Naive thymus-derived CD4-positive, alpha-beta T cell (primary cell): ENCODE measurements around the gene AP1G2. TPM values are rescaled to one million over a fixed set of nuclear protein-coding genes. Genes with fewer than 3 reads are reported as not detected.

Source experiments
- ATAC-seq: fragments of 150-1000 bp; cut with Tn5 transposase; 2 replicates; pipeline ENCODE4 v1.10.0; 2021; ENCODE audit warnings: mild to moderate bottlenecking, moderate library complexity
- CTCF ChIA-PET: fragments of 350-600 bp; sonication (Branson Sonifier 250); formaldehyde crosslinking; loops from one replicate; lab custom pipeline; 2021; ENCODE audit warnings: antibody characterized with exemption; lab: Charles Lee
- POLR2A ChIA-PET: fragments of 350-600 bp; sonication (Branson Sonifier 250); formaldehyde crosslinking; loops from one replicate; lab custom pipeline; 2021; ENCODE audit warnings: antibody characterized with exemption, inconsistent platforms; lab: Charles Lee
- DNase-seq, 9 donors: peaks; one replicate each; pipeline versions ENCODE4 v3.0.0 to v3.0.0-alpha.2; 2020 to 2022; ENCODE audit warnings: mixed read lengths in 1 of 9
- H3K27ac ChIP-seq: one replicate; pipeline ENCODE4 v1.7.0; 2013; ENCODE audit warnings: mild to moderate bottlenecking, low read depth, low read length, moderate library complexity
- H3K27me3 ChIP-seq, 2 donors: one replicate each; pipeline ENCODE4 v1.7.0; 2013; ENCODE audit warnings: low read length in 2 of 2, mild to moderate bottlenecking in 2 of 2, moderate library complexity in 2 of 2; ENCODE audit not compliant: control insufficient read depth in 2 of 2, insufficient read depth in 2 of 2
- H3K36me3 ChIP-seq, 3 experiments: 1 replicate in 2 of 3; 2 replicates in 1 of 3; pipeline ENCODE4 v1.7.0; 2013; ENCODE audit warnings: low read length in 3 of 3, mild to moderate bottlenecking in 3 of 3, moderate library complexity in 1 of 3; ENCODE audit not compliant: insufficient read depth in 3 of 3, control insufficient read depth in 2 of 3
- H3K4me1 ChIP-seq, 2 donors: one replicate each; pipeline ENCODE4 v1.7.0; 2013; ENCODE audit warnings: low read length in 2 of 2, mild to moderate bottlenecking in 2 of 2, moderate library complexity in 1 of 2; ENCODE audit not compliant: control insufficient read depth in 2 of 2, insufficient read depth in 2 of 2
- H3K4me3 ChIP-seq: 2 replicates; pipeline ENCODE4 v1.7.0; 2013; ENCODE audit warnings: mild to moderate bottlenecking, low read length
- H3K9me3 ChIP-seq, 3 experiments: 1 replicate in 2 of 3; 2 replicates in 1 of 3; pipeline ENCODE4 v1.7.0; 2013; ENCODE audit warnings: low read length in 3 of 3; ENCODE audit not compliant: control insufficient read depth in 2 of 3
- H3K27ac Mint-ChIP-seq, 9 donors: one replicate each; pipeline ENCODE4 v1.8.0; 2020 to 2022; ENCODE audit warnings: mixed read lengths in 9 of 9, mild to moderate bottlenecking in 8 of 9, moderate library complexity in 5 of 9, inconsistent platforms in 2 of 9
- H3K27me3 Mint-ChIP-seq, 5 donors: one replicate each; pipeline ENCODE4 v1.8.0; 2021 to 2022; ENCODE audit warnings: mixed read lengths in 5 of 5, mild to moderate bottlenecking in 1 of 5
- H3K36me3 Mint-ChIP-seq, 5 donors: one replicate each; pipeline ENCODE4 v1.8.0; 2020 to 2022; ENCODE audit warnings: mixed read lengths in 5 of 5, mild to moderate bottlenecking in 3 of 5, inconsistent platforms in 1 of 5
- H3K4me1 Mint-ChIP-seq, 7 donors: one replicate each; pipeline ENCODE4 v1.8.0; 2020 to 2022; ENCODE audit warnings: mixed read lengths in 7 of 7, mild to moderate bottlenecking in 3 of 7, inconsistent platforms in 1 of 7
- H3K4me3 Mint-ChIP-seq, 10 donors: one replicate each; pipeline ENCODE4 v1.8.0; 2020 to 2022; ENCODE audit warnings: mild to moderate bottlenecking in 10 of 10, mixed read lengths in 10 of 10, moderate library complexity in 6 of 10, inconsistent platforms in 2 of 10
- H3K9me3 Mint-ChIP-seq, 11 donors: one replicate each; pipeline ENCODE4 v1.8.0; 2020 to 2022; ENCODE audit warnings: mixed read lengths in 11 of 11, mild to moderate bottlenecking in 4 of 11, inconsistent platforms in 1 of 11, moderate library complexity in 1 of 11
- intact Hi-C, 2 donors: fragments of 100-400 bp; cut with micrococcal nuclease; formaldehyde crosslinking; loops; one replicate each; pipeline ENCODE4 v1.15.1; 2023
- polyA plus RNA-seq, 2 donors: library from polyadenylated mRNA; unstranded; fragments of 300-500 nt; fragmentation: Illumina TruSeq; gene quantifications; one replicate each; pipeline ENCODE4 v1.2.3, GENCODE V29; 2021
- total RNA-seq, 6 experiments: library from RNA in 5 of 6; stranded (reverse) in 5 of 6; gene quantifications; 1 replicate in 5 of 6; 2 replicates in 1 of 6; pipeline ENCODE4 v1.2.3 and lab custom pipeline; 2021 to 2026

The AP1G2 gene
- total and polyA plus RNA-seq, 7 experiments from 2014 or later = 66.4 to 548 (median 270) TPM

GRCh38 chr14:23528555-23528954 lies 39.0 kb downstream of the AP1G2 start:
- no peaks in the 10 kb centered on the region for H3K36me3 ChIP-seq
- no peak overlapping the region for H3K27ac ChIP-seq
- Mint-ChIP-seq H3K4me1 (peaks cover 4 to 16% (median 12%) of the 10 kb centered on the region in 7 donors), H3K27ac (peak overlapping the region in 2 of 9 donors; percentile 9 to 53), H3K36me3 (no peaks in the 10 kb centered on the region), H3K4me3 (no peak overlapping the region), H3K27me3 (no peaks in the 10 kb centered on the region), H3K9me3 (no peaks in the 10 kb centered on the region)
- H3K4me3 ChIP-seq = no peak overlapping the region
- CTCF ChIA-PET = interaction anchor here (1.1 to 1.5 kb wide), 2 partner anchors 31 to 50 kb away, joined by 3 to 5 read pairs; no protein-coding TSS in a partner anchor
- no peak for DNase-seq
- no peaks in the 10 kb centered on the region for H3K4me1 ChIP-seq
- POLR2A ChIA-PET = no interaction called here
- ATAC-seq = no peak
- intact Hi-C loops = no loop called here
- no peaks in the 10 kb centered on the region for H3K9me3 ChIP-seq
- no peaks in the 10 kb centered on the region for H3K27me3 ChIP-seq

DNA sequence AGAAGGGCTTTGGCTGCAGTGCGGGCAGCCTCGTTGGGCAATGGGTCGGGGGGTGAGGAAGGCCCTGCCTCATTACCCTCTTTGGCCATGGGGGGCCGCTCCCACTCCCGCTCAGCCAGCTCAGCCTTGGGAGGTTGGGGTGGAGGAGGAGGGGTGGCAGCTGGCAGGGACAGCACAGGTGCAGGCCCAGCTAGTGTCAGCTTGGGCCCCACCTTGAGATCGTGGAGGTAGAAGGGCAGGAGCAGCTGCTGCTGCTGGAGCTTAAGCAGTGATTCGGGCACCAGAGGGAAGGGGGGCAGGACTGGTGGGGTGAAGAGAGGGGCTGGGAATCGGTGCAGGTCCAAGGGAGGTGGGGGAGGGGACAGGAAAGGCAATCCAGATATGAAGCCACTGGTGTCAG lies 42.0 kb downstream of the AP1G2 start:
- ChIA-PET CTCF (interaction anchor here (1.6 kb wide), 1 partner anchor 47 kb away, joined by 4 read pairs; no protein-coding TSS in a partner anchor), POLR2A (no interaction called here)
- Histone ChIP-seq H3K4me3 (no peak overlapping the region), H3K9me3 (no peaks in the 10 kb centered on the region), H3K4me1 (no peaks in the 10 kb centered on the region), H3K36me3 (no peaks in the 10 kb centered on the region), H3K27me3 (no peaks in the 10 kb centered on the region), H3K27ac (no peak overlapping the region)
- ATAC-seq = no peak
- intact Hi-C loops = no loop called here
- DNase-seq = no peak
- Mint-ChIP-seq H3K27me3 (no peaks in the 10 kb centered on the region), H3K9me3 (no peaks in the 10 kb centered on the region), H3K4me3 (no peak overlapping the region), H3K36me3 (no peaks in the 10 kb centered on the region), H3K4me1 (peaks cover 4 to 8% (median 6%) of the 10 kb centered on the region in 7 donors), H3K27ac (no peak overlapping the region)

DNA sequence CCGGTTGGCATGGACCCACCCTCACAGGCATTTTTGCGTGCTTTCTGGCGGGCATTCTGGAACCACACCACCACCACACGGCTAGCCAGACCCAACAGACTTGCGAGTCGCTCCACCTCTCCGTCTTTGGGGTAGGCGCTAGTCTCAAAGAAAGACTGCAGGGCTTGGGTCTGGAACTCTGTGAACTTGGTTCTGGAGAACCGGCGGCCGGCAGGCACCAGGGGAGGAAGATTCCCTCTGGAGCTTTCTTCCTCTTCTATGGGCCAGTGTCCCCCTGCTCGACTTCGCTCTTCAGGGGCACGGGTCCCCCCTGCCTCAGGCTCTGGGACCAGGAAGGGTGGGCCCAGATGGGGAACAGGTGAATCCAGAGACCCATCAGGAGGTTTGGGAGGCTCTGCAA lies 42.6 kb downstream of the AP1G2 start:
- H3K36me3 Mint-ChIP-seq = no peaks in the 10 kb centered on the region
- H3K4me1 Mint-ChIP-seq = peaks cover 0 to 2% (median under 1%) of the 10 kb centered on the region in 7 donors
- H3K4me1 ChIP-seq = no peaks in the 10 kb centered on the region
- ATAC-seq = no peak
- no peak overlapping the region for H3K27ac ChIP-seq
- no peak for DNase-seq
- intact Hi-C loops = no loop called here
- H3K27ac Mint-ChIP-seq = no peak overlapping the region
- no peaks in the 10 kb centered on the region for H3K27me3 ChIP-seq
- H3K27me3 Mint-ChIP-seq = no peaks in the 10 kb centered on the region
- no peaks in the 10 kb centered on the region for H3K36me3 ChIP-seq
- no peak overlapping the region for H3K4me3 ChIP-seq
- POLR2A ChIA-PET = no interaction called here
- no peak overlapping the region for H3K4me3 Mint-ChIP-seq
- H3K9me3 ChIP-seq = no peaks in the 10 kb centered on the region
- CTCF ChIA-PET = interaction anchor here (1.6 kb wide), 1 partner anchor 46 kb away, joined by 4 read pairs; no protein-coding TSS in a partner anchor
- H3K9me3 Mint-ChIP-seq = no peaks in the 10 kb centered on the region

DNA sequence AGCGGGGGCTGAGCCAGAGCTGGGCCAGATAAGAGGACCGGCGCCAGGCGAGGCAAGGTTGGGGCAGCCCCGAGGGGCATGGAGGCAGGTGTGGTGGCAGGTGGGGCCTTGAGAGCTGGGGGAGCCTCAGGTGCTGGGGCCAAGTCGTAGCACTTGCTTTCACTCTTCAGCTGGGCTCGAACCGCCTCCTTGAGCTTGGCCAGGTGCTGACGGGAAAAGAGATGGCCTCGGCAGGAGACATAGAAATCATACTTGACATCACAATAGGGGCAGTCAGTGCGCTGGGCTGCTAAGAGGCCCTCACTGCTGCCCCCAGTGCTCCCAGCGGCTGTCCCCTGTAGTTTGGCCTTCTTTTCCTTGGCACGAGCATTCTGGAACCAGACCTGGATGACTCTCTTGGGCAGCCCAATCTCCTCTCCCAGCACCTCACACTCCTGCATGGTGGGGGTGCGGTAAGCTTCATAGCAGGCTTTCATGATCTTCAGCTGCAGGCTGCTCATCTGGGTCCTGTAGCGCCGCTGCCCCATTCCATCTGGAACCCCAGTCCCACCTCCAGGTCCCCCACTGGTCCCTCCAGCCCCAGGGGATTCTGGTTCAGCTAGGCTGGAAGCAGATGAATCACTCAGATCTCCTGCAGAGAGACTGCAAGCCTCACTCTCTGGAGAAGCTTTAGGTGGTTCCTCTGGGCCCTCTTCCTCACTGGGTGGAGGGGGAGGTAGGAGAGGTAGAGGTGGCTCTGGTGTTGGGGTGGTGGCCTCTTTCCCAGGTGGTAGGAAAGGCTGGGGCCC lies 44.2 kb downstream of the AP1G2 start:
- no peaks in the 10 kb centered on the region for H3K27me3 Mint-ChIP-seq
- H3K4me1 Mint-ChIP-seq = peaks cover 0 to 2% (median 0%) of the 10 kb centered on the region in 7 donors
- no peaks in the 10 kb centered on the region for H3K4me1 ChIP-seq
- H3K27ac ChIP-seq = no peak overlapping the region
- H3K9me3 Mint-ChIP-seq = no peaks in the 10 kb centered on the region
- no peaks in the 10 kb centered on the region for H3K36me3 ChIP-seq
- intact Hi-C loops = no loop called here
- no peak overlapping the region for H3K4me3 ChIP-seq
- H3K36me3 Mint-ChIP-seq = no peaks in the 10 kb centered on the region
- ChIA-PET CTCF (no interaction called here), POLR2A (no interaction called here)
- no peaks in the 10 kb centered on the region for H3K9me3 ChIP-seq
- DNase-seq = no peak
- no peak overlapping the region for H3K27ac Mint-ChIP-seq
- no peak for ATAC-seq
- H3K4me3 Mint-ChIP-seq = no peak overlapping the region
- no peaks in the 10 kb centered on the region for H3K27me3 ChIP-seq

DNA sequence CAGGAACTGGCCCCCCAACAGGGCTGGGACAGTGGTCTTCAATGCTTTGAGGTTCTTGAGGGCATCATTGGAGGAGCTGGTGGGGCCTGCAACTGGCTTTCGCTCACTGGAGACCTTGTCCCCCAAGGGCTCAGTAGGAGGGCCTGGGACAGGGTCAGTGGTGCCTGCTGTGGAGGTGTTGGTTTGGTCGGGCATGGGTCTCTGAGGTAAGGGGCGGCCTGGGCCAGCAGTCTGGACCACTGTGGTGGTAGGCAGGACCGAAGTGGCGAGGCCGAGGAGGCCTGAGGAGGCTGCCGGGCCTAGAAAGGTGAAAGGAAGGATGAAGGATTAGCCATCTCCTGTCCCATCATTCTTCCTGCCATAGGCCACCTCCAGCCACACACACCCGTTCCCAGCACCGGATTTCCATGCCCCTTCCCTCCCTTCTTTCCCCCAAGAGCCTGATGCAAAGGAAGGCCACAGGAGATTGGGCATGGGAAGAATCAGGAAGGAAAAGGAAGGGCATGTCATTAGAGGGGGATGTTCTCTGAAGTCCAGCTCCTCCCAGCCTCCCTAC lies 44.9 kb downstream of the AP1G2 start:
- Histone ChIP-seq H3K4me3 (no peak overlapping the region), H3K27ac (no peak overlapping the region), H3K4me1 (no peaks in the 10 kb centered on the region), H3K9me3 (no peaks in the 10 kb centered on the region), H3K27me3 (no peaks in the 10 kb centered on the region), H3K36me3 (no peaks in the 10 kb centered on the region)
- Mint-ChIP-seq H3K4me1 (peaks cover 0 to 2% (median 0%) of the 10 kb centered on the region in 7 donors), H3K27me3 (no peaks in the 10 kb centered on the region), H3K36me3 (no peaks in the 10 kb centered on the region), H3K4me3 (no peak overlapping the region), H3K9me3 (no peaks in the 10 kb centered on the region), H3K27ac (peak overlapping the region in 1 of 9 donors; percentile 76)
- intact Hi-C loops = no loop called here
- ChIA-PET CTCF (no interaction called here), POLR2A (no interaction called here)
- ATAC-seq = no peak
- DNase-seq = no peak

DNA sequence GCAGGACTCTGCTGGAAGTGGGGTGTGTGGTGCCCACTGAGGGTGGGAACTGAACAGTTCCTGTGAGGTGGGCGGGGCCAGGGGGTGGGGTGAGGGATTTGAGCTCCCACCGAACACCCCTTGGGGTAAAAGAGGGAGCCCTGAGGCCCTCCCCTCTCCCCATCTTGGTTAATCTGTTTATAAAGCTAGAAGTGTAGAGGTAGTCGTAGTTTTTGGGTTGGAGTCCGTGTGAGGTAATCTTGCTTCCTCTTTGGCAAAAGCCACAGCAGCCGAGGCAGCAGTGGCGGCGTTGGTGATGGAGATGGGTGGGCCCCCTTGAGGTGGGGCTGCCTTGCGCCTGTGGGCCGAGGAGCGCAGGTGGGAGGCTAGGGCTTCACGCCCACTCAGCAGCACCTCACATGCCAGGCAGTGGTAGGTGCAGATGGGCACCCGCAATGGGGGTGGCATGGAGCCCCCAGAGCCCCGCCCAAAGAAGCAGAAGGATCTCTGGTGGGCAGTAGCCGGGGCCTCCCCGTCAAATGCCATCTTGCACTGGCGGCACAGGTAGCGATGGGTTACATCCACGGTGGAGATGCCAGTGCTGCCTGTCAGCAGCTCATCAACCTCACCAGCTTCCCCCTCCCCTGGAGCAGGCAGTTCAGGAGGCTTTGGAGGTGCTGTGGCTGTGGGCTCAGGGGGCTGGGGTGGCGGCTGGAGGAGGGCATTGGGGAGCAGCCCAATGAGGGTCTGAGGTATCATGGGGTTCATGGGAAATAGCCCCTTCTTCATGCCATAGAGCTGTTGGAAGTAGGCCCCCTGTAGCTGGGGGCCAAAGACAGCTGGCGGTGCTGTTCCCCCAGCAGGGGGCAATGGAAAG lies 45.6 kb downstream of the AP1G2 start:
- no peak overlapping the region for H3K27ac Mint-ChIP-seq
- ChIA-PET POLR2A (no interaction called here), CTCF (no interaction called here)
- no peak for ATAC-seq
- no peaks in the 10 kb centered on the region for H3K9me3 Mint-ChIP-seq
- no peaks in the 10 kb centered on the region for H3K4me1 ChIP-seq
- intact Hi-C loops = no loop called here
- no peaks in the 10 kb centered on the region for H3K27me3 ChIP-seq
- H3K27me3 Mint-ChIP-seq = no peaks in the 10 kb centered on the region
- H3K4me1 Mint-ChIP-seq = peaks cover 0 to 2% (median 0%) of the 10 kb centered on the region in 7 donors
- H3K27ac ChIP-seq = no peak overlapping the region
- H3K36me3 ChIP-seq = no peaks in the 10 kb centered on the region
- no peaks in the 10 kb centered on the region for H3K9me3 ChIP-seq
- no peak overlapping the region for H3K4me3 ChIP-seq
- no peaks in the 10 kb centered on the region for H3K36me3 Mint-ChIP-seq
- no peak for DNase-seq
- H3K4me3 Mint-ChIP-seq = no peak overlapping the region
